Measurements from ENCODE around the gene KRTAP12-1. TPM values are rescaled to one million over a fixed set of nuclear protein-coding genes. Genes with fewer than 3 reads are reported as not detected.

The KRTAP12-1 gene
- total and polyA plus RNA-seq, 2 of the 8 experiments (the other 6 are each of a cell fraction or from before 2014, with no cell fraction given): 0.50 to 0.73 TPM

- no peak for TF ChIP-seq MAFK (IDR thresholded peaks at IDR 0.05; ENCODE audit: low read depth, low read length)
- TF ChIP-seq CTBP2 (IDR thresholded peaks at IDR 0.05; ENCODE audit: borderline replicate concordance, insufficient read depth, insufficient read length, low read length): no peak
- TF ChIP-seq TAF1 (IDR thresholded peaks at IDR 0.05; ENCODE audit: low read depth, low read length): no peak
- no peak for TF ChIP-seq CBX5 (IDR thresholded peaks at IDR 0.05; ENCODE audit: low read depth, low read length)
Measured at GRCh38 chr21:44702111-44702972, 20.4 kb upstream of the KRTAP12-1 start (continued).

Measured in H1 (cell line).